HG02610 (cell line): ENCODE measurements around the gene BOD1.

Experiments used
- ATAC-seq: cut with Tn5 transposase; IDR thresholded peaks from one replicate; pipeline ENCODE4 v1.9.1; 2021; ENCODE audit warnings: mild to moderate bottlenecking, moderate library complexity; ENCODE audit not compliant: unreplicated experiment

The BOD1 gene

DNA sequence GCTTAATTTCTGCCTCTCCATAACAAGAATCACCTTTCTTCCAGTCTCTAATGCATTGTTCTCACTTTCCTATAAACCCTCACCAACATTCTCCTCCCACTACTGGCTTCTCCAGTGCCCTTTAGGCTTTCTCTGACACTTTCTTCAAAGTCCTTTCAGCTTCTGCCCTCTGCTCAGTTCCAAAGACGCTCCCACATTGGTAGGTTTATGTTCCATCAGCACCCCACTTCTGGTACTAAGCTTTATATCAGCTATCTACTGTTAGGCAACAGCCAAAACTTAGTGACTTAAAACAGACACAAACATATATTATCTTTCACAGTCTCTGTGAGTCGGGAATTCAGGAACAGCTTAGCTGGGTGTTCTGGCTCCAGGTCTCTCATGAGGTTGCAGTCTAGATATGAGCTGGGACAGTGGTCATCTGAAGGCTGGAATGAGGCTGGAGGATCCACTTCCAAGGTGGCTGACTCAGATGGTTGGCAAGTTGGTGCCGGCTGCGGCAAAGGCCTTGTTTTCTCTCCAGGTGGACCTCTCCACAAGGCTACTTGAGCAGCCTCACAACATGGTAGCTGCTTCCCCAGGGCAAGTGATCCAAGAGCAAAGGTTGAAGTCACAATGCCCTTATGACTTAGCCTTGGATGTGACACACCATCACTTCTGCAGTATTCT is 37.4 kb downstream of the BOD1 start:
- no peak for ATAC-seq

DNA sequence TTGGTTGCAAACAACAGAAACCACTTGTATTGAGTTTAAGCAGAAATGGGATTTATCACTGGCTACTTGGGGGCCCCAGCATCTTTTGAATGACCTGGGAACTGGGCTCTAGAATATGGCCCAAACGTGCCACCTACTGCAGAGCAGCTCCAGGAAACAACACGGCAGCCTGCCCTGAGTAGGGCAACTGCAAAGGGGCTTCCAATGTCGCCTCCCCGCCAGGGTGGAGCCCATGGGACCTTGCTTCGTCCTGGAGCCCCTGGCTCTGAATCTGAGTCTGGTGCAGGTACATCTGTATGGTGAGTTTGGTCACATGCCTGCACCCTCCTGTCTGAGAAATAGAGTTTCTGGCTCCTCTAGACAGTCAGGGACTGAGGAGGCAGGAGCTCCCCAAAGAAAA is 38.6 kb downstream of the BOD1 start:
- no peak for ATAC-seq

DNA sequence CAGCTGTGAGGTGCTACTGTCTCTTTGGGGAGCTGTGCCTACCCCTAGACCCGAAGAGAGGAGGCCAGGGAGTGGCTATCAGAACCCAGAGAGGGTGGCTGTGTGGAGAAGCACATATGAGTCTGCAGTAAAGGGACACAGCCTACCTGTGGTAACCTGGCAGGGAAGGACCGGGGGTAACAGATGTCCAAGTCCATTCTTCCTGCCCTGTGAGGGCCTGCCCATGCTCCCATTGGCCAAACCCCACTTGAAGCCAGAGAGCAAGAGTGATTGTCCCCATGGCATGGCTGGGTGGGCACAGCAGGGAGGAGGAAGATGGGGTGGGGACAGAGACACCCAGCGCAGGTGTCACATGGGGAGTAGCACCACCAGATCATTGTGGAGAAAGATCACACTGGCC is 39.3 kb downstream of the BOD1 start:
- no peak for ATAC-seq

DNA sequence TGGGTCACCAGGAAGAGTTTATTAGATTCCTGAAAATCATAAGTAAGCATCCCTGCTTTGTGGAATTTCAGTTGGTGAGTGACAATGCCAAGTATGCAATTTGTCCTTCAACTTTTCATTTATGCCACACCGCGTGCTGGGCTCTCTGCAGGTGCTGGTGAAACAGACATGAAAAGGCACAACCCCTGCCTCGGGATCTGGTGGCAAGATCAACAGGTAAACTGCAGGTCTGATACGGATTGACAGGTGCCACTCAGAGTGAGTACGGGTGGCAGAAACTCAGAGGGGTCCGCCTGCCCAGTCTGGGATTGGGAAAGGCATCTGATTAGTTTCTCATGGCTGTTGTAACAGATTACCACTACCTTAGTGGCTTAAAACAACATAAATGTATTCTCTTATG is 40.5 kb downstream of the BOD1 start:
- no peak for ATAC-seq

DNA sequence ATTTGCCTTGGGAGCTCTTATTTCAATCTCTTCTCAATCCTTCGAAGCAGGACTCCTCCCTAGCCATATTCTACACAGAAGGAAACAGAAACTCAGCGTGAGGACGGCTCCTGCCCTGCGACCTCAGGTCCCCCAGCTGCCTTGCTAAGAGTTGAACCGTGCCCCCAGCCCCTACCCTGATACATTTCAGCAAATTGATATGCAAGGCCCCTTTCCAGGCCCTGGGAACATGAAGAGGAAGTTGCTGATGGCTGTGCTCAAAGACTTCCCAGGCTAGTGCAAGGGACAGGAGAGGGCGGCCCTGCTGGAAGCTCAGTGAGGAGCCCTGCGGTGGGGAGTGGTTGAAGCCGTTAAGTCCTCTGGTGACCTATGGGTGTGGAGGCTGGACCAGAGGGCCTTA is 41.5 kb downstream of the BOD1 start:
- ATAC-seq: no peak

DNA sequence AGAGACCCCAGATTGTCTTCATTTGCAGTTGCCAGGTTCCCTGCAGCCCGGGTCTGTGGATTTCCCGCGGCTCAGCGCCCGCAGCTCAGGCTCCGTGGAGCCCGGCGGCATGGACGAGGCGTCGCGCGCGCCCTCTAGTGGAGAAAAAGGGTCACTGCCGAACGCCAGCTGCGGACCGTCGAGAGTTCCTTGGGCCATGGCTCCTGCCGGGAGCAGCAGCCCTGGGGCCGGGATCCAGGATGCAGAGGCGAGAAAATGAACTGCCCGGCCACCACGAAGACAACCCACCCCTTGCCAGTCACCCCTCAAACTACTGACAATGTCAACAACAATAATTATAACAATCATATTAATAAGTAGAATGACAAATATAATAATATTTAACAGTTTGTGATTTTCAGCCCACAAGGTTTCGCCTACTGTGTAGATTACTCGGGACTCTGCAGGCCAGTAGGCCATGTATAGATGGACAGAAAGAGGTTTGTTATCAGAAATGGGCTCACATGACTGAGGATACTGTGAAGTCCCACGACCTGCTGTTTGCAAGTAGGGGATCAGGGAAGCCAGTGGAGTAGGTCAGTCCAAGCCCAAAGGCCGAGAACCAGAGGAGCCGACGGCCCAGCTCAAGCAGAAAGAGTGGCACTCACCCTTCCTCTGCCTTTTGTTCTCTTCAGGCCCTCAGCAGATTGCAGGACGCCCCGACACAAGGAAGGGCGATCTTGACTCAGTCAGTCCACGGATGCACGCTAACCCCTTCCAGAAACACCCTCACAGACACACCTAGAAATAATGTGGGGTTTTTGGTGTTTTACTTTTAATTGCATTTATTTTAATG is 43.1 kb downstream of the BOD1 start:
- no peak for ATAC-seq

GRCh38 chr5:173572431-173573125 is 43.9 kb downstream of the BOD1 start:
- no peak for ATAC-seq

- ATAC-seq: no peak
These were observed 45.9 kb downstream of the BOD1 start for GRCh38 chr5:173570321-173571090.

- no peak for ATAC-seq
These were observed 47.7 kb downstream of the BOD1 start for GRCh38 chr5:173568703-173569102.

GRCh38 chr5:173568128-173568527 is 48.3 kb downstream of the BOD1 start:
- ATAC-seq: no peak

DNA sequence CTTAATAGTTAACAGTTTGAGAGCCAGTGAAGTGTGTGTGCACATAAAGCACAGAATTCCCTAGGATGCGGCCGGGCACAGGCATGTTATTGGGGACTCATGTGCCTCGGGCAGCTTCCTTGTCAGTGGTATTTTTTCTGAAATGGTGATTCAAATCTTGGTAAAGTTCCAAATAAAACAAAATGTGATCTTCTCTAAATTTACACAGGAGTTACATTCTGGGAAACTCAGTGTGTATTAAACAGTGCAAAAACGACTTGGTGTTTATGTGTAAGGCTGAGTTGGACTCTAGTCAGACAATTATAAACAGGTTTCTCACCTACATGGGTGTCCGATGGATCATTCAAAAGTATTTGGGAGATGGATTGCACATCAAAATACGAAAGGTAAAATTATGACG is 48.9 kb downstream of the BOD1 start:
- ATAC-seq: no peak

DNA sequence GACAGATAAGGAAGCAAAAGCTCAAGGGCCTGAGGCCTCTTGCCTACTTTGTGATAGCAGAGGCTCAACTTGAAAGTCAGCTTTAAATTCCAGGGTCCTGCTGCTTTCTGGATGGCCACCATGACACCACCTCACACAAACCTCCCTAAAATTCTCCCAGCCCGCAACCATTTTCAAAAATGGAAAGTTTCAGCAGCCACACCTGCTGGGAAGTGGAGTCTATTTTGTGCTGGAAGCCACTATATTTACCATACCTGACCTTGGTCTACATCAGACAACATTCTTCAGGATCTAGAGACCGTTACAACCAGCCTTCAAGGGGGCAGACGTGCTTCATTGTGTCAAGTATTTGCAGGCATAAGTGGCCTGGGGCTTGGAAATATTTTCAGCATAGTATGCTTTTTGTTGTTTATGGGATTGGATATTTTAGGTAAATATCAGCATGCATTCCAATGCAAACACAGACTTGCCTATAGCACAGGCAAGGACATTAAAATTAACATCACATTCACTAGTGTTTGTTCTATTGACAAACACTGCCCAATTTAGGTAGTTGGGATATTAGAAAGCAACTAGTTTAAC is 50.9 kb downstream of the BOD1 start:
- no peak for ATAC-seq

- ATAC-seq: no peak
These were observed 52.3 kb downstream of the BOD1 start for GRCh38 chr5:173564106-173564505.

- ATAC-seq: no peak
These were observed 53.2 kb downstream of the BOD1 start for GRCh38 chr5:173563246-173563645.

DNA sequence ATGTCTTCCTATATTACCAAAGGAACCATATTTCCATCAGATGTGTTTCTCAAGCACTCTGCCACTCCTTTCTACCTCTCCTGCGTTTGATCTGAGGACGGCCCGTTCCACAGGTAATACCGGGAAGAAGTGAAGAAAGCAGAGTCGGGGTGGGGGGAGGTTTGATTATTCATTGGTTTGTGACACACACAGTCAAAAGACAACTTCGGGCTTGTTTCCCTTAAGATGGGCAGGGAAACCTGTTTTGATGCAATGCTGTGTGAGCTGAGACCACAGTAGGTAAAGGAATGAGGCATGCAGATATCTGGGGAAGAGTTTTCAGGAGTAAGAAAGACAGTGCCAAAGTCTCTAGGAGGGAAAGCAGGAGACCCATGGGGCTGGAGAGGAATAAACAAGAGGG is 54.0 kb downstream of the BOD1 start:
- no peak for ATAC-seq
